Mesenteric fat pad (tissue), 1 donor: ENCODE results near the gene FCRL4. TPM values are rescaled to one million over a fixed set of nuclear protein-coding genes. Genes with fewer than 3 reads are reported as not detected.

ENCODE experiments used
- DNase-seq: peaks from one replicate; pipeline ENCODE4 v3.0.0-alpha.2; 2020; ENCODE audit warnings: low spot score
- long read RNA-seq: library from polyadenylated mRNA; unstranded; transcript quantifications from one replicate; pipeline ENCODE4 v2.0.0, GENCODE V29; 2020
- total RNA-seq: library from RNA; stranded (reverse); fragmentation: NEBNext Ultra II Directional; extraction: Animal tissue kit (Norgen Biotek cat#: 25700); gene quantifications from one replicate; pipeline ENCODE4 v1.2.1, GENCODE V29; 2021
- donor health status: DM: yes; HTN: yes; CAD: no.

The FCRL4 gene
- not detected for total RNA-seq
- long read RNA-seq = 0 reads

DNA sequence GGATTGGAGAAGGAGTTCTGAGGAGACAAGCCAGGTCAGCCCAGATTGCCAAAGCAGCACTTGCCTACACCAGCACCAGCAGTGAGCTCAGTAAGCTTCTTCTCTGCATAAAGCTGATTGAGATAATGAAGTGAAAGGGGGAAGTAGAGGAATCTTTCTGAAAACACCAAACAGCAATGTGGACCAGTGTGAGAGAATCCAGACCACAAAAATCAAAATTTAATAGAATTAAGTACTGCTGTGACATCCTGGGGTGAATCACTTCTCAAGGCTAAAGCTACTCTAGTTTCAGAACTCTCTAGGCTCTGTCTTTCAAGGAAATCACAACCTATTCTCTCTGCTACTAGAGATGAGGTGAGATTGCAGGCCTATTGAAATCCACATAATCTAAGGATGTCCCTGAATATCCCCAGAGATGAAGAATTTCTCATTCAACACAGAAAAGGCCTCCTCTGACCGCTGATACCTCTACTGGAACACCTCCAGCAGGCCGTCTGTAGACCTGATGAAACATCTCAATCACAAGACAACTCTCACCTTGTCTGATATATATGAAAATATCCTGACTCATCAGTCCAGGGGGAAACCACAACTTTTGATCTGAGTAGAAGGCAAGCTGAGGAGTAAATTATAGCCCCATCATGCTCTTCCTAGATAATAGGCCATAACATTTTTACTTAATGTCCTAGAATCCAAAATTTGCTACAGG lies at the start of gene FCRL4:
TSS of gene FCRL4 (minus strand) at position 127 of the 709 bp plus-strand sequence. CDS start 141 bp downstream, outside the sequence.
- DNase-seq = no peak

DNA sequence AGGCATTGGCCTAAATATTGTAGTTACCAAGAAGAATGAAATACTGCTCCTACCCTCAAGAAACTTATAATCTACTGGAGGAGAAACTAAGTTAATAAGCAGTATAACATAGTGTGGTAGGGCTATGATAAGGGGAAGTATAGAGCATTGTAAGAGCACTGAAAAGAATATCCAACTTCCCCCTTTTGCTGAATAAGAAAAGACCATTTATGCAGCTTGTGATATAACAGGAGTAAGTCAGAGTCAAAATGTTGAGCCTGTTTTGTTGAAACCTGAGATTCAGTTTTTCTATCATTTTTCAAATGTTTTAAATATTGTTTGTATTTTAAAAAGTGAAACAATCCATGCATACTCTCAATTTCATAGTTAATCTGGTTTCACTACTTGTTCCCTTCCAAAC lies 48.3 kb upstream of the FCRL4 start:
- DNase-seq = no peak

DNA sequence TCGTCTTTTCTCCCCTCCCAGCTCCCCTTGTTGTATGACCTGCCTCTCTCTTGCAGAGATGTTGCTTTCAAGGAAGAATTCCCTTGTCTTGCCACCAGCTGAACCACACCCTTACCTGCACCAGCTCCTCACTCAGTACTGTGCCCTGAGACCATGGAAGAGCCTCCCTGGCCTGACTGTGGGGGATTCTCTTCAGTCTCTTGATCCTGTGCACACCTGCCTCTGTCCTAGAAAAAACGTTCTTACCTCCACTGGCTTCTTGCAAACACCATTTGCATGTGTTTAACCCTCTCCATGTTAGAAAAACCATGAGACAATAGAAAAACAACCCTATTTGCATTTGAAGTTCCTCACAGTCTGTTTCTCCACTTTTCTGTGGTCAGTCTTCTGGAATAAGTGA lies 43.3 kb upstream of the FCRL4 start:
- no peak for DNase-seq

DNA sequence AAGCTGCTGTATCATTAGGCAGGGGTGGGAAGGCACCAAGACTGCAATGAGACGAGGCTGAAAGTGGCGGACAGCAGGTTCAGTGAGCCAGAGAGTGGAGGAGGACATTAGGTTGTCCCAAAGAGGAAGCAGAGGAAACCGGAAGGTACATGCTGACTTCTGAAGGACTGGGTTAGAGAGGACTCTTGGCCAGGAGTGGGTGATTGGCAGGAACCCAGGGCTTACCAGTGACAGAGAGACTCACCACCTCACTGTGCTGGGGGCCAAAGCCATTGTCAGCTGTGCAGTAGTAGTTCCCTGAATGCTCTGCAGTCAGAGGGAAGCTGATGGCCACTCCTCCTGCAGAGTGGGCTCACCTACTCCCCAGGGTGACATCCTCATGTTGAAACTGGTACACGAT lies 41.9 kb upstream of the FCRL4 start:
- DNase-seq = no peak

DNA sequence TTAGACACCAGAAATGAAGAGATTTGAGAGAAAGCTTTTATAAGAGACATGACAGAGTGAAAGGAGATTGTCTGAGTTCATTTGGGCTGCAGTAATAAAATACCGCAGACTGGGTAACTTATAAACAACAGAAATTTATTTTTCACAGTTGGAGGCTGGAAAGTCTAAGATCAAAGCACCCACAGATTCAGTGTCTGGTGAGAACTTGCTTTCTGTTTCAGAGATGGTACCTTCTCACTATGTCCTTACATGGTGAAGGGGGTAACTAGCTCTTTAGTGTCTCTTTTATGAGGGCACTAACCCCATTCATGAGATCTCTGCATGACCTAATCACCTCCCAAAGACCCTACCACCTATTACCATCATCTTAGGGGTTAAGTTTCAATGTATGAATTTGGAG lies 30.9 kb upstream of the FCRL4 start:
- no peak for DNase-seq

DNA sequence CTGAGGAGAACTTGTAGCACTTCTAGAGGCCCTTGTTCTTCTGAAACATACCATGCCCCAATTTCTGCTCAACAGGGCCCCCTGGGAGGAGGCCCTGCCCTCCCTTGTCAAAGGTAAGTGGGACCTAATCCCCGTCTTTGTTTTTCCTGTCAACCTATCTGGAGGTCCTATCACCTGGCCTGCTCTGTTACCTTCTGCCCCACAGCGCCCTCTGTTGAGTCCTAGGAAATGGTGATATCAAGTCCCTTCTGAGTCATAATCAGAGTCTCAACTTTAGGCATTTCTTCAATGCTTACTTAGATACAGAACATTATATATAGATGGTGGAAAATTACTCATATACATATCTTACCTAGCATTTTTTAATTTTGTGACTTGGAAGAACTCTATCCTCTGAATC lies 28.2 kb upstream of the FCRL4 start:
- DNase-seq = no peak

DNA sequence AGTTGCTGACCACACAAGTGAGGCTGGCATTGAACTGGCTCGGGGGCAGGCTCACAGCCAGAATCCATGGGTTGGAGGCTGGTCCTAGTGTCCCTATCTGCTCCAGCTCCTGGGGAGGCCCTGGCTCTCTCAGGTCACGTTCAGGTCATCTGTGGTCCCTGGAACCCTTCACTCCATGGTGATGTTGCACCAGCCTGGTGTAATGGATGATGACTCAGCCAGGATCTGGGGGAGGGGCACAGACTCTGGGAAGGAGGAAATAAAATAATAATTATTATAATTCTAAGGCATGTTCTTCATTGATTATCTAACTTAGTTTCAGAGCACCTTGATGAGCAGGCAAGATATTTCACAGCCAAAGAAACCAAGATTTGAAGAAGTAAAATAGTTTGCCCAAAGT lies 26.6 kb upstream of the FCRL4 start:
- no peak for DNase-seq

DNA sequence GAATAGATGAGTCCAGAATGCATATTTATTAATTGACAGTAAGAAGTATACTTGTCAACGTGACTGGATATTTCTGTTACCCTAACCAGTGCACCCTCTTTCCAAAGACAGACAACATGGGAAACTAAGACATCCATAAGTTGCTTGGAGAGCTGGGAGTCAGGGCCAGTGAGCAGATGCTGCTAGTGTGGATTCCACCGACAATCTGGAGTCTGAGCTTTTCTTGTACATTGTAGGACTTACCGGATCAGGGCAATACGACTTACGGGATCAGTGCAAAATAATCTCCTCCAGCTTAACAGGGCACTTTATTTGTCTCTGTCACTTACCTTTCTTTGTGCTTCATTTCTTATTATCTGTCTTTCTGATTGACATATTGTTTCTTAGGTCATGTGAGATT lies 24.6 kb upstream of the FCRL4 start:
- DNase-seq = no peak

DNA sequence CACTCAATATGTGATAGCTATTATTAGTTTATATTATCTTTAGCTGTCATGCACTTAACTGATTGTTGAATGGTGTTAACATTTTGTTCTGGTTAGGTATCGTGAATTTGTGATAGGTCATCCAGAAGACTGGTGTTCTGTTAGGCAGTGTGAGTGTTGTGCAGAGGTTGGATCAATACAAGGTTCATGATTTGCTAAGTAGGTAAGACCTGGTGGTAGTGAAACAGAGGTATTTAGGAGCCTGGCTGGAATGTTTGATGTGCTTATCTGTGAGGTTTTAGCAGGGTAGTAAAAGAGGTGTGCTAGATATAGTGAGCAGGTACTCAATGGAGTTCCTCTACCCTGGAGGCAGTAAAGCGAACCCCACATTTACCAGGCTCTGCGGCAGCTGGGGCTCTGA lies 20.3 kb upstream of the FCRL4 start:
- DNase-seq = no peak

DNA sequence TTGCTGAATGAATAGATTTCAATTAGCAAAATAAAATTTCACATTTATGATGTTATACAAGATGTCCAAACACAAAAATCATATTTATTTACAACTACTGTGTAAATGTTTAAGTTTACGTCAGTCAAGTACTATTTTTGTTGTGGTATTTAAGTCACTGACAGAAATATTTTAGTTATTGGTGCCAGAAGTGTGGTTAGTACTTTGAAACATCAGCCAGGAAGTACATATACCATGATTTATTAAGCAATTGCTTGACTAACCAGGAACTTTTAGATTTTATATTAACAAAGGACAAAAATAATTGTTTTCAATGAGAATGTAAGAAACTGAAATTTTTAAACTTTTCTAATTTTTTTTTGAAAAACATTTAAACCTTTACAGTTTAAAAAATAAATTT lies 2.4 kb upstream of the FCRL4 start:
- DNase-seq = no peak

DNA sequence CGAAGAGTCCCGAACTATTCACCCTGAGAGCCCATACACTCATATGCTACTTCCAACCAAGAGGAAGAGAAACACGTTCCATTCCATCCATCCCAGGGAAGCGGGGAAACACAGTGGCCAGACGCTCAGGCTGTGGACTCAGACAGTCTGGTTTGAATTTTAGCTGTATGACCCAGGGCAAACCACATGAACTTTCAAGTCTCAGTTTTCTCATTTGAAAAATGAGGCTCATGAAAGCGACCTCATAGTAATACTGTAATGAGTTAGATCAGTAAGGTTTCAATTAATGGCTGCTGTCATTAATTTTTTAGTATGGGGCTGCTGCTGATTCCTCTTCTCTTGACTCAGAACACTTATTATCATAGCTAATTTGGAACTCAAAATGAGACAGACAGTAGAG lies 1.5 kb downstream of the FCRL4 start:
- DNase-seq = no peak

DNA sequence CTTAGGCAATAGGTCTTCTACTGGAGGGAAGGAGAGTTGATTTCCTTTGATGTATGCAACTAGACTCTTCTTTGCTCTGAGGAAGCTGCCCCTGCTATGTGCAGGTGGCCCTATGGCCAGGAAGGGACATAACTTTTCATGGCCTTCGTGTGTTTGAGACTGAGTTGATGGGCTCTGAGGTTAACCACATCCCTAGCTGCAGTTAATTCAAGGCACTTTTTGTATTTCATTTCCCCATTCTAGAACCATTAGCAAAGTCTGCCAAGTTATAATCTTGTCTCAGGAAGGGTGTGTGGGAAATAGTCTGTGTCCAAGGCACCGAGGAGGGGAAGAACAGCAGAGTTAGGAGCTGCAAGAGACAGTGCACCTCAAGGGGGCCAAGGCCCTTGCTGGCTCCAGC lies 2.5 kb downstream of the FCRL4 start:
- no peak for DNase-seq

DNA sequence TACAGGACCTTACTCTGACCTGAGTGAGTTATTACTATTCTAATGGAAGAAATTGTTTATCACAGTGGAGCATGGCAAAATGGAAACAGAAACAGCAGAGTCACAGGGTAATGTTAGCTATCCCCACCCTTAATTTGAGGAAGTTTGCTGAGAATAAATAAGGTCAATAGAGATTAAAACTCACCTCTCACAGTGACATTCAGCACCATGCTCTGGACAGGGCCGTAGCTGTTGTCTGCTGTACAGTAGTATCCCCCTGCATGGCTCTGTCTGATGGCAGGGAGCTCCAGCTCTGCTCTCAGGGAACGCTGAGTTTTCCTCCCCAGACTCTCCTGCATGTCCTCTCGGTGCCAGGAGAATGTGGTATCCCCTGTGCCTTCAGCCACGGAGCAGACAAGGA lies 11.9 kb downstream of the FCRL4 start:
- DNase-seq = no peak

DNA sequence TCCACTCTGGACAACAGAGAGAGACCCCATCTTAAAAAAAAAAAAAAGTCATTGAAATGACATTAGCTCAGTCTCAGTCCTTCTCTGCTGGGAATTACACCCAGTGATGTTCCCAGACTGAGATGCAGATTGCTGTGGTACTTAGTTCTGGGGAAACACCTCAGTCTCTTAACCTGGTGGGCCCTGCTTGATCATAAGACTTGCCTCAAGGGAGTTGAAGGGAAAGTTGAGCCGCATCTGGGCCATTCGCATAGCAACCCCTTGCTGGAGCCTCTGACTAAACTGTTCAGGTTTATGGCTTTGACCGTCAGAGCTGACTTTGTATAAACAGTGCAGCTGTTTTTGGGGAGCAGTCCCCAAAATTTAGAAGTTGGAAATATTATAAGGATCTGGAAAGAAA lies 13.4 kb downstream of the FCRL4 start:
- DNase-seq = no peak

DNA sequence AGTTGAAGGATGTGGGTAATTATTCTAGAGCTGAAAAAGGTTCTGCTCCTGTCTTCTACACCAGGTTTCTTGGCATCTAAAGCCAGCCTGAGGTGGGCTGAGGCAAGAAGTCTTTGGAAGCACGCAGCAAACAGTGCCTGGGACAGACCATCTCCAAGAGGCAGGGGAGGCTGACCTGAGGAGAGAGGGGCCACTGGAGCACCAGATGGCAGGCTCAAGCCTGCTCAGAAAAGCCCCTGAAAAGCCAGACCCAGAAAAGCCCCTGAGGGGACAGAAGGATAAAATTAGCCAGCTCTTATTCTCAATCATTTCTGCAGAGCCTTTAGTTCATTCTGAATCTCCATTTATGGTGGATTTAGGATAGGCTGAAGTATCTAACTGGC lies 17.1 kb downstream of the FCRL4 start:
- DNase-seq = no peak

DNA sequence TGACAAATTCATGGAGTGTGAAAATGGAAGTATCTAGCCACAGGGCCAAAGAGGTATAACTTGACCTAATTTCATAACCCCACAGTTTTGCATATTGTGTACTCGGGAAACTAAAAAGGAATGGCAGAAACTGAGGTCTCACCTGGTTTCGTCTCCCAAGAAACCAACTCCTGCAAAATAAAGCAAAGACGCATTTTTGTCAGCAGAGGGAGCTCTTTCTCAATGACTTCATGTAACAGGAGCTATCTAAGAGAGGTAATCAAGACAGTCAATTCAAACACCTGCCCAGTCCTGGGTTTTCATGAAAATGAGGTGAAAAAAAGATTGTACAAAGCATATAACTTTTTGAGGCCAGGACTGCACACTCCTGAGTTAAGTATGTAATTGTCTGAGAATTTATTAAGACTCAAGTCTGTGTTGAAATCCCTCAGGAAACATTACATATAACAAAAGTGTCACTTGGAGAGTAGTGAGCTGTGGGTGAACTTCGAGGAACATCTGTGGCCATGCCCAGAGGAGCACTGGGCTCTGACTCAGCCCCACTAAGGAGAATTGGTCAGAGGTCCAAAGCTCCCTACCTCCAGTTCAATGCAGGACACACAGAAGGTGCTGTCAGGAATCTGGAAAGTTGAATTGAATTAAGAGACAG lies 17.6 kb downstream of the FCRL4 start:
- no peak for DNase-seq

DNA sequence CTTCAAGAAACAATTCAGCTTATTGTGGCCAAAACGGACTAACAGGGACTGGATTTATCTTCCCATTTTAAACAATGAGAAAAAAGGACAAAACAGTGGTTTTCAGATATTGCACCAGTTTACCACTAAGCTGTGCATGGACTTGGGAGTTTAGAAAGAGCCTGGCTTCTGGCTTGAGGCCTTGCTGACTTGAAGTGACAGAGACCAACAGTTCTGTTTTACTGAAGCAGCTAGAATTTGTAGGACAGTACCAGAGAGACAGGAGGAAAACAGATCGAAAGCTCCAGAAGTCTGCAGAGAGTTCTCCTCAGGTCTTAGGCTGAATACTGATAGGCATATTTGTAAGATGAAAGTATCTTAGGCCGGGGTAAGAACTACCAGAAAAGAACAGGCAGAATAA lies 20.5 kb downstream of the FCRL4 start:
- DNase-seq = no peak

DNA sequence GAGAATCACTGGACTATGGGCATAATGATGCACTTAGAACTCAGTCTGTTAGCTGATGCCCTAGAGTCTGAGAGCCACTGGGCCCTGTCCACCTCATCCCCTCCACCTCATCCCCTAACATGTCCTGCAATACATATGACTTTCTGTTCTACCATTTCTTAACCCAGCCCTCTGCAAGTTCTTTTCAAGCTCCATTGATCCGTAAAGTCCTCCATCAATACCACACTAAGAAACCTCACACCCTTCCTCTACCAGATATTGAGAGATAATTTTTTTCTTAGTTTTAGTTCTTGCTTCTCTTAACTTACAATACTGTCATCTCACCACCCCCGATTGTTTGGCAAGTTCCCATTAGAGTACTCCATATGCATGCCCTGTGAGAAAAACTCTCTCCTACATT lies 22.1 kb downstream of the FCRL4 start:
- DNase-seq = no peak

DNA sequence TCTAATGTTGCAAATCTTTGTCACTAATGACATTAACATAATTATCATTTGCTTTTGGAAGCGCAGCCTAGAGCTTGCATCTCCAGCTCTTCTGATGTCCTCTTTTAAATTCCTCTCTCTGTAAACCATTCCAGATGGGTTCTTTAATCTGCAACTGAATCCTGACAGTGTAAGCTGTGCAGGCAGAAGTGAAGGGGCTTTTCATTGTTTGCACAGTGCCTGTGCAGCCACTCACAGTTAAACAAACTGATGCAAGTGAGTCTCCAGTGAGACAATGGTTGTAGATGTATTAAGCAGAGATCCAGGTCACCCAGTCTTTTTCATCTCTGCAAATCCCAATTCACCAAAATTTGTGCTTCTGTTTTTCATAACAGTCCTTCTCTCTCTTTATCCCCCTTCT lies 23.0 kb downstream of the FCRL4 start:
- DNase-seq = no peak

DNA sequence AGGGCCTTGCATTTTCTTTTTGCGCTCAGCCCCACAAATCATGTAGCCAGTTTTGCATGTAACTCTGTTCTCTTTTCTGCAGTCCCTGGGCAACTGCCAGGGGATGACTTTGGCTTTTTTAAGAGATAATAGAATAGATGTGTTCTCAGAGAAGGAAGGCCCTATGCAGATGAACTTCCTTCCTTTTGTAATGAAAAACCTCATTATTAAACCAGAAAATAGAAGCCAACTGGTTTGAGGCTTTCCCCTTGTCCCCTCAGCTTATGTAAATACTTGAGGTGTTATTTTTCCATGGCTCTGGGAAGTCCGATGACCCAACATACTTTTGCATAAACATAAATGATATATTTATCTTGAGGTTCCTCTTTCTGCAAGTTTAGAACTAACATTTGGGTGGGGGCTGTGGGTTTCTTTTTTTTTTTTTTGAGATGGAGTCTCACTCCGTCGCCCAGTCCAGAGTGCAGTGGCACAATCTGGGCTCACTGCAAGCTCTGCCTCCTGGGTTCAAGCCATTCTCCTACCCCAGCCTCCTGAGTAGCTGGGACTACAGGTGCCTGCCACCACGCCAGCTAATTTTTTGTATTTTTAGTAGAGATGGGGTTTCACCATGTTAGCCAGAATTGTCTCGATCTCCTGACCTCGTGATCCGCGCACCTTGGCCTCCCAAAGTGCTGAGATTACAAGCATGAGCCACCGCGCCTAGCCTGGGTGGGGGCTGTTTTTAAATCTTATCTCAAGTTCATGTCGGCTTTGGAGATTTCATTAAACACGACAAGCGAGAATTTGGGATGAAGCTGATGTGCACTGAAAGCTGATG lies 31.2 kb downstream of the FCRL4 start:
- DNase-seq = no peak

DNA sequence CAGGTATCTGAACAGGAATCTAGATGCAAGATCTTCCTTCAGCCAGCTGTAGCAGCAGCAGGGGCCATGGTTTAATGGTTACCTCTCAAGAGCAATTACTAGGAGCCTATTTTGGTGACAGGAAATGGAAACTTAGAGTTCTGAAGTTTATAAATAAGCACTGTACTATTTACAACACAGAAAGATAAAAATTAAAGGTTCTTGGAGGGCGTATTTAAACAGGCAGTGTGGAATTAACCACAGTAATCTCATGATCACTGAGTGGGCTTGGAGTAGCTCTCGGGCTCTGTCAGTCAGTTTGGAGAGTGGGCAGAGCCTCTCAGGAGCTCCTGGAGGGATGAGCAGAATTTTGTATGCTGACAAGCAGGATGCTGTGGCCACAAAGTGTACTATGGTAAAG lies 35.4 kb downstream of the FCRL4 start:
- no peak for DNase-seq

DNA sequence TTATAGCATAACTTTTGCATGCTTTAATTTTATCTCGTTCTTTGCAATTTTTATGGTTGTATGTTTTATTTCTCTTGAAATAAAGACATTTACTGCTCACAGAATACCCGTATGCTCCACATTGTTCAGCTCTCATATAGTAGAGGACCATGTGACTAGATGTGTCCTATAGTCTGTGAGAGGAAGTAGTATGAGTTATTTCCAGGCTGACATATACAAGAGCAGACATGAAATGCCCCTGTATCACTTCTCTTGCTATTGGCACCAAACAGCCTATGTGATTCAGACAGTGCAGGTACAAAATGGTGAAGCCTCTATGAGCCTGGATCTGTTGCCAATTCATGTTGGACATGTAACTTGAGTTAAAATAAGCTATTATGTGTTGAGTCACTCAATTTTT lies 39.8 kb downstream of the FCRL4 start:
- DNase-seq = no peak
